Measurements from ENCODE around the gene ELAPOR2.
A peak's percentile ranks its signal among the peaks of the same experiment; 100 is the strongest.
"Not testable (repeated sequence)": the region's sequence is repeated elsewhere in the genome, so short reads cannot be mapped to it uniquely, and the experiment has no call there.

Gene ELAPOR2, protein sequence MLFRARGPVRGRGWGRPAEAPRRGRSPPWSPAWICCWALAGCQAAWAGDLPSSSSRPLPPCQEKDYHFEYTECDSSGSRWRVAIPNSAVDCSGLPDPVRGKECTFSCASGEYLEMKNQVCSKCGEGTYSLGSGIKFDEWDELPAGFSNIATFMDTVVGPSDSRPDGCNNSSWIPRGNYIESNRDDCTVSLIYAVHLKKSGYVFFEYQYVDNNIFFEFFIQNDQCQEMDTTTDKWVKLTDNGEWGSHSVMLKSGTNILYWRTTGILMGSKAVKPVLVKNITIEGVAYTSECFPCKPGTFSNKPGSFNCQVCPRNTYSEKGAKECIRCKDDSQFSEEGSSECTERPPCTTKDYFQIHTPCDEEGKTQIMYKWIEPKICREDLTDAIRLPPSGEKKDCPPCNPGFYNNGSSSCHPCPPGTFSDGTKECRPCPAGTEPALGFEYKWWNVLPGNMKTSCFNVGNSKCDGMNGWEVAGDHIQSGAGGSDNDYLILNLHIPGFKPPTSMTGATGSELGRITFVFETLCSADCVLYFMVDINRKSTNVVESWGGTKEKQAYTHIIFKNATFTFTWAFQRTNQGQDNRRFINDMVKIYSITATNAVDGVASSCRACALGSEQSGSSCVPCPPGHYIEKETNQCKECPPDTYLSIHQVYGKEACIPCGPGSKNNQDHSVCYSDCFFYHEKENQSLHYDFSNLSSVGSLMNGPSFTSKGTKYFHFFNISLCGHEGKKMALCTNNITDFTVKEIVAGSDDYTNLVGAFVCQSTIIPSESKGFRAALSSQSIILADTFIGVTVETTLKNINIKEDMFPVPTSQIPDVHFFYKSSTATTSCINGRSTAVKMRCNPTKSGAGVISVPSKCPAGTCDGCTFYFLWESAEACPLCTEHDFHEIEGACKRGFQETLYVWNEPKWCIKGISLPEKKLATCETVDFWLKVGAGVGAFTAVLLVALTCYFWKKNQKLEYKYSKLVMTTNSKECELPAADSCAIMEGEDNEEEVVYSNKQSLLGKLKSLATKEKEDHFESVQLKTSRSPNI

DNA sequence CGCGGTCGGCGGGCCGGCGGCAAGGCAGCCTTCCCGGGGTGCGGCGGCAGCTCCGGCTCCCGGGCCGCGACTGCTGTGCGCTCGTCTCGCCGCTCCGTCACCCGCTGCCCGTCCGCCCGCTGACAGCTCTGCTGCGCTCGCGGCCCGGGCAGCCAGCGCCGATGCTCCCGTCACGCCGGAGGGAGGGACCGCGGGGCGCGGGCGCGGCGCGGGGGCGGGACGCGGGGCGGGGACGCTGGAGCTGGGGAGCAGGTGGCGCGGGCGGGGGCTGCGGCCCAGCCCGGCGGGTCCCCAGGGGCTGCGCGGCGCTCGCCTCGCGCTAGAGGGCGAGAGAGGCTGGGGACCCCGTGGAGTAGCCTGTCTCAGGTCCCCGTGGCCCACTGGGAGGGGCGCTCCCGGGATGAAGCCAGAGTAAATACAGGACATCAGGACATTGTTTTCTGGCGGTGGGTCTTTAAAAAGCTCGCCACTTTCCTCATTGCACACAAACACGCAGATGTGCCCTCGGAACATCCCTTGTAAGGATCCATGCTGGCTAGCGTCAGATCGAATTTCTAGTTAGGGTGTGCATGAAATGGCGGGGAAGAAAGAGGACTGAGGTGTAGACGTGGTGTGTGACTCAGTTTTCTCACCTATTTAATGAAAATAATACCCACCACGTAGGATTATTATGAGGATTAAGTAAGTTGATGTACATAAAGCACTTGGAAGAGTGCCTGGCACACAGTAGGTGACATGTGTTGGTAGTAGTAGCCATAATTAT, at the start of gene ELAPOR2:
ELAPOR2 (minus strand) TSS at position 130 of the 763 bp plus-strand sequence. CDS start 141 bp downstream, outside the sequence.
- DNase-seq (ENCODE audit: low read depth in 3 of 3): peak; percentile 52 to 79 (median 57)

DNA sequence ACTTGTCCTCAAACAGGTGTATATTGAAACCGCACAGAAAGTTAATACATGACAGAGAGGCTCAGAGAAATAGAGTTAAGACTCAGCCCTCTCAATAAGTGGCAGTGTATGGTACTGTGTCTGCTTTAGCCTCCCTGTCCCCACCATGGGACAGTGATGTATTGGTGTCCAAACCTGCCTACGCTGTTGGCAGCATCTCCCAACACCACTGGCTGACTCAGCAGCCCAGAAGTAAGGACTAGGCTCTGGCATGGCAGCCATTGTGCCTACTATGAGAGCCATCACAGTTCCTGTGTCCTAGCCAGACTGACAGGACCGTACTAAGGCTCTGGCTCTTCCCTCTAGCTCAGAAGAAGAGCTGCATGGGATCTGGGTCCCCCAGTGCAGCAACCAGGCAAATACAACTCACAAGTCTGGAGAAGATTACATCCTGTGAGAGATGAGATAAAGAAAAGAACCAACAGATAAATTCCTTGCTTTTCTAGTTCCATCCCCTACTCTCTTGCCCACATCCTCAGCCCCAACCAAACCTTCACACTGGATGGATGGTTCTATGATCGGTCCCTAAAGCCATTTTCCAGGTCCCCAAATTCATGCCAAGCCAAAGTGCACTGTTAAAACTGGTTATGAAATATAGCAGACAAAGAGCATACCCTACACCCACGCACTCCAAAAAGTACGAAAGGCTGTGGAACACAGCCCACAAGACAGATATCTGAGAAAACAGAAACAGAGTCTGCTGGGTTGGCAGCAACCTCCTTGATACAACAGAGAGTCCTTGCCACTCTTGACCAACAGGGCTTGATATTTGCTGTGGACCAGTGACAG, 48.7 kb upstream of the ELAPOR2 start:
- DNase-seq (ENCODE audit: low read depth in 3 of 3): no peak

DNA sequence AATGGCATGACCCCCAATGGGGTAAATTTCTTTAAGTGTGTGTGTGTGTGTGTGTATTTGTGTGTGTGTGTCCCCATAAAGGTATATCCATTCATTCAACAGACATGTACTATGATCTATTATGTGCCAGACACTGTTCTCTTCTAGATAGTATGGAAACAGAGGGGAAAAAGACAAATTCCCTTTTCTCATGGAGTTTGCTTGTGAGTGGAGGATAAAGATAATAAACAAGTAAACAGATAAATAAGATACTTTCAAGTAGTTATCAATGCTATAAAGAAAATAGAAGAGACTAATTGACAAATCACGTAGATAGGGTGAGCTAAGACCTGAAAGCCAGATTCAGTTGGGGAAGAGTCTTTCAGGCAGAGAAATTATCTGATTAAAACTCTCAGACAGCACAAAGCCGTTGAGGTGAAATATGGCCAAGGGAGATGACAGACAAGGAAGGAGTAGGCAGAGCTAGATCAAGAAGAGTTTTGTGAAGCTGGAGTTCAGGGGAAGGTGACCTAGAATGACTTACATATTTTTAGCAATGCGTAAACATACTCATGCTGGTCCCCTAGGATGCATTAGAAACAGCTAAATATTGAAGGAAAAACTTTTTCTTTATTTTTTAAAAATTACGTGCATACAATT, 47.6 kb upstream of the ELAPOR2 start:
- no peak for DNase-seq (ENCODE audit: low read depth in 3 of 3)

DNA sequence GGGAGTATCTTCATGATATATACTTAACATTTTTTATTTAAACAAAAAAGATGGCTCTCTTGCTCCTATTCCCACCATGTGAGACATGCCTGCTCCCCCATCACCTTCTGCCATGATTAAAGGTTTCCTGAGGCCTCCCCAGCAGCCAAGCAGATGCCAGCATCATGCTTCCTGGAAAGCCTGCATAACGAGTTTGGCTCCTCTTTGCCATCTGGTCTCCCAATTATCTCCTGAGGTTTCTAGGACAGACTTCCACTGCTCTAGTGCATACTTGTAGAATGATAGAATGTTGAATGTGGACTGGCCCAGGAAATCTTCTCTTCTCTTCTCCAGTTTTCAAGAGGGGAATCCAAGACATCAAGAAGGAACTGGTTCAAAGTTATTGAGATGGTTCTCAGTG, 45.9 kb upstream of the ELAPOR2 start:
- DNase-seq (ENCODE audit: low read depth in 3 of 3): no peak

DNA sequence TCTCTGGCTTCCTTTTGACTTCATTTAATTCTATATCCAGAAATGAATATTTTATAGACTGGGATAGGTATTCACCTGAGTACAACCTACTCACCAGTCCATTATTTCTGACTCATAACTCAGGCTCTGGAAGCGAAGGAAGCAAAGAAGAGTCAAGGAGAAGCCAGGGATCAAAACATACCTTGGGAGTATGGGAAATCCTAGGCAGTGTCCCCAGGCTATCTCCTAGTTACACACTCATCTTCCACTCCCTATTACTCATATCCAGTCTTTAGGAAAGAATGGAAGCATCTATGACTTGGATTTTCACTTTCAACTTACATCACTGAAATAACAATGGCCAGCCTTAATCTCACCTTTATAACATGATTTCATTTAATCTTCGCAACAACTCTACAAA, 40.9 kb upstream of the ELAPOR2 start:
- no peak for DNase-seq (ENCODE audit: low read depth in 3 of 3)

DNA sequence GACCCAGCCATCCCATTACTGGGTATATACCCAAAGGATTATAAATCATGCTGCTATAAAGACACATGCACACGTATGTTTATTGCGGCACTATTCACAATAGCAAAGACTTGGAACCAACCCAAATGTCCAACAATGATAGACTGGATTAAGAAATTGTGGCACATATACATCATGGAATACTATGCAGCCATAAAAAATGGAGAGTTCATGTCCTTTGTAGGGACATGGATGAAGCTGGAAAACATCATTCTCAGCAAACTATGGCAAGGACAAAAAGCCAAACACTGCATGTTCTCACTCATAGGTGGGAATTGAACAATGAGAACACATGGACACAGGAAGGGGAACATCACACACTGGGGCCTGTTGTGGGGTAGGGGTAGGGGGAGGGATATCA, 37.9 kb upstream of the ELAPOR2 start:
- not testable (repeated sequence) for DNase-seq (ENCODE audit: low read depth in 3 of 3)

DNA sequence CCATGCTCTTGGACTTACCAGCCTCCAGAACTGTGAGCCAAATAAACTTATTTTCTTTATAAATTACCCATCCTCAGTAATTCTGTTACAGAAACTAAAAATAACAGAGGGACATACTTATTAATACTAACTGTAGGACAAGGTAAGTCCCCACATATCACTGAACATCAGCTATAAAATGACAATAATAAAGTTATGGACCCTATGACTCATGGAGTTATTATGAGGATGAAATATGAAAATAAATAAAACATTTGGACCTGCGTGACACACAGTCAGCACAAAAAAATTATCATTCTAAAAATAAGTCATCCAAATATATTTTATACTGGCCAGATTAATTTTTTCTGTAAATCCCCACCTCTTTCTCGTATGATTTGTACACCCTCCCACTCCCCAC, 34.9 kb upstream of the ELAPOR2 start:
- DNase-seq (ENCODE audit: low read depth in 3 of 3): no peak

DNA sequence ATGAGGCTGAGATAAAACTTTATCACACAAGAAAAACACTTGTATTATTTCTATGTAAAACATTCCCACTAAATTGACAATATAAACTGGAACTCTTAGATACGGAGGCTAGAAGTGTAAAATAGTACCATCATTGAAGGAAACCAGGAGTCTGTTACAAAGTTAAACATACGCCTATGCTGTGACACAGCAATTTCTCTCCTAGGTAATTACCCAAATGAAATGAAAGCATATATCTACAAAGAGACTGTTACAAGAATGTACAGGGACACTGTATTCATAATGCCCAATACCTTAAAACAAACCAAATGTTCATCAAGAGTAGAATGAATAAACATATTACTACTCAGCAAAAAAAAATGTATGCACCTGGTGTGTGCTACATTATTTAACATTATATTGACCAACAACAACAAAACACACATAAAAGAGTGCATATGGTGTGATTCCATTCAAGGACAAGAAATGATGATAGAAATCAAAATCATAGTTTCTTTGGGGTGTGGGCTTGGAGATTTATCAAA, 33.2 kb upstream of the ELAPOR2 start:
- DNase-seq (ENCODE audit: low read depth in 3 of 3): no peak

DNA sequence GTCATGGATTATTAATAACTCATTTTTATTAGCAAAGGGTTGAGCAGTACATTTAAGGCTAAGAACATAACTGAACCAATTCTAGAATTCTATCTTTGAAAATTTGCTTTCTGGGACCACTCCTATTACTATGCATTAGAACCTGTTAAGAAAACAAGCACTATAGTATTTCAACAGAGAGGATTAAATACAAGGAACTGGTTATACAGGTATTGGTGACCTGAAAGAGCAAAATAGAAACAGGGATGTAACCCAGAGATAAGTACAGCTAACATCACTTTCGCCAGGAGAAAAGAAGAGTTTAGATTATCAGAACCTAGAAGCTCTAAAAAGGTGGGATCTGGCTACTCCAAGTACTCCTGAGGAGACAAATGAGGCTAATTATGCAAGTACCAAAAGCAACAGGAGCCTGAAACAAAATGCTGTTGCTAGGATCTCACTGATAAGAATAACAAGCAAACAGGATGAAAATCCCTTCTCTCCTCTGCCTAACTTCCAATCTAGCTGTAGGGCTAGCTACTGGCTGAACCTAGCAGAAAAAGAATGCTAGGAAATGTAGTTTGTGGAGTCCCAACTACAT, 32.1 kb upstream of the ELAPOR2 start:
- DNase-seq (ENCODE audit: low read depth in 3 of 3): no peak

DNA sequence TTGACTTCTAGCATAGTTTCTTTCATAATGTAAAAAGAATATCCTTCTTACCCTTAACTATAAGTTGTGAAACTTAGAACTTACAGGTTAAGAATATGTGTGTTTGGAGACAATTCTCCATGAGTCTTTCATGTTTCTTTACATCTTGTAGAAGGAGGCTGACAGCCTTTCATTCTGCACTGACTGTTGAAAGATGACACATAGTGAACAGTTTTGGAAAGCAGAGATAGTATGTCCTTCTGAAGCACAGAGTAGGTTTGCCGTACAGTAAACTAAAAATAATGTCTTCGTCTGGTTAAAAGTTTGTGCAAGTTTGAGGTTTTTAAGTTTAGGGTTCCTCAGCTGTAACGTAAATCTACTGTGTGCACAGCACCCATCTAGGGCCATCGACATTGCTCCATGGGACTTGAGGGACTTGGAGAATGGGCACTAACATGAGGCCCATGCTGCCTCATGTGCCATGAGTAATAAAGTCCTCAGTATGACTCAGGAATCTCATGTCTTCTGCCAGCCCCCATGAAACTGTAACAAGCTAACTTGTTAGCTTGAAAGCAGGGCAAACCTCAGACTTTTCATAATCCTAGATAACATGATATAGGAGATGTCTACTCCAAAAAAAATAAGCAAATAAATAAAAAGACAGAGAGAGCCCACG, 24.5 kb upstream of the ELAPOR2 start:
- no peak for DNase-seq (ENCODE audit: low read depth in 3 of 3)

DNA sequence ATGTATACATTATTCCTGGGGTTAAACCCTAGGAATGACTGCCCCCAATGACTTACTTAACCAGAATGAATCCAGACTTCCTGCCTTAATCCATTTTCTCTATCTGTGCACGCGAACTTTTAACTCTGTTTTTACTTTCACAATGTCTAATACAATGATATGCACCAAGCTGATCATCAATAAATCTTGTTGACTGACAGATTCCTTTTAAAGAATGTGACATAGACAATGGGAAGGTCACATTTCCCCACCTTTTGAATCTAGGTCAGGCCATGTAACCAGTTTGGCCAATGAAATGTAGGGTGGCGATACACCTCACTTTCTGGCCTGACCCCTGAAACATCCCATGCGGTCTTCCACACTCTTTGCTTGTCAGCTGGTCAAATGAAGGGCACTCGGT, 23.2 kb upstream of the ELAPOR2 start:
- no peak for DNase-seq (ENCODE audit: low read depth in 3 of 3)

DNA sequence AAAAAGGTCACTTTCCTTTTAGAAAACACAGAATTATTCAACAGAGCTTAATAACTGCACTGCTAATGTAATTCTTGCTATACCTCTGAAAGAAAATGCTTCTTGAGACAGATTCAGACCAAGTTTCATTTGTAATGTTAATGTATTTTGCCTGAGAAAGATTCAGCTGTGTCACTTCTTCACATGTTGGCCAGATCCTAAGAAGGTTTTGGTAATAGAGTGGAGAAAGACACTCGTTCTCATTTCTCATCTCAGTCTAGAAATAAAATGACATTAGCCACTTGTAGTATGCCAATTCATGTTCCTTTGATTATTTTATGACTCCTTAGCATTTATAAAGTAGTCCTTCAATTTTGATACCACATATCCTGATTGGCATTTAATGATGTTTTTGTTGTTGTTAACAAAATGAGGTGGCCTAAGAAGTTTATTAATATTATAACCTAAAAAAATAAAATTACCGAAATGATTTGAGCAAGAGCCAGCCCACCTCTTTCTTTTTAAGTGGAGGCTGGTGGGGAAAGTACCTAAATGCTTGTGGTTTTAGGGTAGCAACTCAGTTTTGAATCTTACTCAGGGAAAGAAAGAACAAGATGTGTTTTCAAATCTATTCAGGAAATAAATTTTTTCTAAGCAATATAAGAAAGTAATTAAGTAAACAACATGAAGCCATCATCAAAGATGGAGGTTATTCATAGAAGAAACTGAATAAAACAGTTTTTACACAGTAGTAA, 16.4 kb upstream of the ELAPOR2 start:
- DNase-seq (ENCODE audit: low read depth in 3 of 3): no peak

DNA sequence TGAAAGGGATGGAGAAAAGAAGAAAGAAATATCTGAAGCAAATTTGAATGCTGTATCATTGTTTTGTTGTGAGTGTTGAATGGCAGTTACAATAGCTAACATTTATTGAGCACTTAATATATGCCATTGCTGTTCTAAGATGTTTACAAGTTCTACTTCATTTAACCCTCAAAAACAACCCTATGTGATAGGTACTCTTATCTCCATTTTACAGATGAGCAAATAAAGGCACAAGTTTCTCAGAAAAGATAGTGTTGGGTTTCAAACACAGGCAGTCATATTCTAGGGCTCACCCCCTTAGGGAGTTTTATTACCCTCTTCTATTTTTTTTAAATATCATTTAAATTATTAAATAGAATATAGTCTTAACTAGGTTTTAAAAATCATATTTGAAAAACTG, 8.3 kb upstream of the ELAPOR2 start:
- DNase-seq (ENCODE audit: low read depth in 3 of 3): no peak

DNA sequence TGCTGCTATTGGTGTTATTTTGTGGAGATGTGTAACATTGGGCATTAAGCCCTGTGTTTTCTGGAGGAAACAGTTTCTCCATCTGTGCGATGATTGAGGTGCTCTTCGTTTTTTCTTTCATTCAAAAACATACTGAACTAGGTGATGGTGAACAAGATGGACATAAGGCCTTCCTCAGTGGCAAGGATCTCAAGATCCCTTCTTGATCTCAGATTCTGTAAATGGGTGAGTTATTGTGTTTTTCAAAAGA, 759 bp upstream of the ELAPOR2 start:
- no peak for DNase-seq (ENCODE audit: low read depth in 3 of 3)

DNA sequence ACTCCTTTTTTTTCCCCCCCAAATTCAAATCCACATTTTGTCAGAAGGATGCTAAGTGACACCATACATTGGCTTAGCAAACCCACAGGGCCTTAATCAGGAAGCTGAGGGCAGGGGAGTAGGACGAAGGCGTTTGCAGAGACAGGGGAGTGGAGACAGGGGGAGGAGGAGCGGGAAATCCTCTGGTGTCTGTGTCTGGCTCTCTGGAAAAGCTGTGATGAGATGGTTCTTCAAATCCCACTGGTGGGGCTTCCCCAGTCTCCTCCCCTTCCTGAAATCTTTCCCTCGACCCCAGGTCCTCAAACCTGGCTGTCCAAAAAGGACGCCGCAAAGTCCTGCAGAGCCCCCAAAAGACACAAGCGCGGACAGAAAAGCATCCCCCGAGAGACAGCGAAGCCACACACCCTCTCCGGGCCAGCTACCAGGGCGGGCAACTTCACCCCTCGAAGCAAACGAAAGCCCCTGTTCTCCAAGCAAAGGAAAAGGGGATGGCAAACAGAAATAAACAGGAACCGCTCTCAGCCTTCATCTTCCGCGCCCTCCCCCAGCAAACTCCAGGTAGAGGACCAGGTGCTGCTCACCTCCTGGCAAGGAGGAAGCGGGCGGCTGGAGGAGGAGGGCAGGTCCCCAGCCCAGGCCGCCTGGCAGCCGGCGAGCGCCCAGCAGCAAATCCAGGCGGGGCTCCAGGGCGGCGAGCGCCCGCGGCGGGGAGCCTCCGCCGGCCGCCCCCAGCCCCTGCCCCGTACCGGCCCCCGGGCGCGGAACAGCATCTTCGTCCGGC, 520 bp downstream of the ELAPOR2 start:
- DNase-seq (ENCODE audit: low read depth in 3 of 3): peak in 1 of 3 experiments; percentile 17

DNA sequence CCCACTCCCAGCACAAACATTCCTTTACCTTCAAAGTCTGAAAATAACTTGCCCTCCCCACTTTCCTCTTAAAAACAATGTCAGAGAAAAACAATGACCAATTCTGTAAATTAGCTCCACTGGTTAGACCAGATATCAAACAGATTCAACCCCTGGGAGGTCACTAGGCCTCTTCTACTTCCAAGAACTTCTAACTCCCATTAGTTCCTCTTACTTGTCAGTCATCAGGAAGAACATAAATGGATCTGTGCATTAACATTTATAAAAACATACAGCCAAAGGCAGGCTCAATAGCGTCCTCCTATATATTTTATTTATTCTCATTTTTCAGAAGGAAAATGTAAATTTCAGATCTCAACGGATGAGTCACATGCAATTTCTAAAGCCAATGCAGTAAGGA, 2.2 kb downstream of the ELAPOR2 start:
- DNase-seq (ENCODE audit: low read depth in 3 of 3): no peak

DNA sequence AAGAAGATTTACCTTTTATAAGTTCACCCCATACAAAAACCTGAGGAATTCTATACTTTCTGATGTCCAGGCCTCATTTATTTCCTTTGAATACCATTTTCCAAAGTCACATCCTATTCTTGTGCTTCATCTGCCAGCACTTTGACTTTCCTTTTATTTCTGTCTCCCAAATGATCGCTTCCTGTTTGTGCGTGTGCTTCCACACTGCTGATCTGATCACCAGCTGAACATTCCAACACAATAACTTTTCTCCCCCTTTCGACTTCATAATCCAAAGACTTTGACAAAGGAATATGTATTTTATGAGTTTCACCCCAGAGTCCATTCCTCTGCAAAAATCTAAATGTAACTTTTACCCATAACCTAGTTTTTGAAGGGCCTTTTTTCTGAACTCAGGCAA, 3.1 kb downstream of the ELAPOR2 start:
- no peak for DNase-seq (ENCODE audit: low read depth in 3 of 3)

DNA sequence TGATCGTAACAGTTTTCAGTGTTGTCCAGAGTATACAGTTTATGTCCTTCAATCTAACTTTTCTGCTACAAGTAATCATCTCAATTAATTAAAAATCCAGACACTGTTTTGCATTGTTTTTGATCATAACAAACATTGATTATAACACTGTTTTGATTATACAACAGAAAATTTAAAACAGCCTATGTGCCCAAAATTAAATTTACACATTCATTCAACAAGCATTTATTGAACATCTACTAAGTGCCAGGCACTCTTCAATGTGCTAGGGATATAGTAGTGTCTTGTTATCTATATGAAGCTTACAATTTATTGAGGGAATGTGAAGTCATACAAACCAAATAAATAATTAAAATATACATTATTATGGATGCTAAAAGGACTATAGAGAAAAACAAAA, 10.6 kb downstream of the ELAPOR2 start:
- DNase-seq (ENCODE audit: low read depth in 3 of 3): no peak
